GM12878 (cell line): Measurements from ENCODE around the gene PHF8. TPM values are rescaled to one million over a fixed set of nuclear protein-coding genes. Genes with fewer than 3 reads are reported as not detected.
A peak's percentile ranks its signal among the peaks of the same experiment; 100 is the strongest.

Experiments used
- CBX5 ChIP-seq: sonication (generic); IDR thresholded peaks from 2 replicates; pipeline ENCODE4 v1.6.1; 2016; ENCODE audit warnings: low read depth, moderate library complexity, mild to moderate bottlenecking, inconsistent platforms
- CREB1 ChIP-seq: IDR thresholded peaks from 2 replicates; pipeline ENCODE4 v1.6.1; 2012; ENCODE audit warnings: low read depth, mild to moderate bottlenecking, inconsistent platforms
- EP300 ChIP-seq, 2 experiments: fragments of 150-350 bp in 1 of 2; IDR thresholded peaks; 2 replicates each; pipeline ENCODE4 v1.6.1; 2011 to 2012; ENCODE audit warnings: low read depth in 2 of 2, low read length in 2 of 2, borderline replicate concordance in 1 of 2, improper control_type of control experiment in 1 of 2, inconsistent platforms in 1 of 2; ENCODE audit not compliant: control insufficient read depth in 1 of 2
- FOXK2 ChIP-seq: fragments of 450-650 bp; IDR thresholded peaks from 2 replicates; pipeline ENCODE4 v1.6.1; 2017; ENCODE audit warnings: mild to moderate bottlenecking, moderate library complexity
- HDAC2 ChIP-seq: fragments of 200-600 bp; sonication (generic); IDR thresholded peaks from 2 replicates; pipeline ENCODE4 v1.6.1; 2017
- IKZF1 ChIP-seq: fragments of 450-650 bp; conservative IDR thresholded peaks from 2 replicates; pipeline ENCODE4 v1.6.1; 2017; ENCODE audit warnings: antibody characterized with exemption, mild to moderate bottlenecking
- IKZF2 ChIP-seq, 2 experiments: fragments of 450-650 bp; IDR thresholded peaks; 2 replicates each; pipeline ENCODE4 v1.6.1; 2017; ENCODE audit warnings: mild to moderate bottlenecking in 2 of 2, moderate library complexity in 2 of 2
- JUND ChIP-seq: IDR thresholded peaks from 2 replicates; pipeline ENCODE4 v1.6.1; 2012; ENCODE audit warnings: low read depth, mild to moderate bottlenecking, low read length, improper control_type of control experiment, moderate library complexity
- MTA3 ChIP-seq: IDR thresholded peaks from 2 replicates; pipeline ENCODE4 v1.6.1; 2012; ENCODE audit warnings: low read length, inconsistent platforms, borderline replicate concordance
- NFYA ChIP-seq: IDR thresholded peaks from 2 replicates; pipeline ENCODE4 v1.6.1; 2011; ENCODE audit warnings: low read depth, mild to moderate bottlenecking, low read length, improper control_type of control experiment, borderline replicate concordance
- NFYB ChIP-seq: IDR thresholded peaks from 2 replicates; pipeline ENCODE4 v1.6.1; 2011; ENCODE audit warnings: low read depth, mild to moderate bottlenecking, low read length, improper control_type of control experiment, moderate library complexity; ENCODE audit not compliant: insufficient read depth
- SIX5 ChIP-seq: IDR thresholded peaks from 2 replicates; pipeline ENCODE4 v1.6.1; 2011; ENCODE audit warnings: mild to moderate bottlenecking, low read depth, low read length, moderate library complexity; ENCODE audit not compliant: severe bottlenecking
- SP1 ChIP-seq: IDR thresholded peaks from one replicate; pipeline ENCODE4 v1.6.1; 2011; ENCODE audit warnings: low read depth, low read length
- YY1 ChIP-seq: IDR thresholded peaks from 2 replicates; pipeline ENCODE4 v1.6.1; 2011; ENCODE audit warnings: low read depth, mild to moderate bottlenecking, low read length
- ZNF24 ChIP-seq: fragments of 450-650 bp; IDR thresholded peaks from 2 replicates; pipeline ENCODE4 v1.6.1; 2017; ENCODE audit warnings: antibody characterized with exemption, mild to moderate bottlenecking
- ZNF384 ChIP-seq: IDR thresholded peaks from 2 replicates; pipeline ENCODE4 v1.6.1; 2012; ENCODE audit warnings: low read depth, mild to moderate bottlenecking, low read length, improper control_type of control experiment, borderline replicate concordance
- ZNF592 ChIP-seq: fragments of 450-650 bp; IDR thresholded peaks from 2 replicates; pipeline ENCODE4 v1.6.1; 2017; ENCODE audit warnings: mild to moderate bottlenecking, moderate library complexity
- polyA plus RNA-seq, 11 experiments: library from polyadenylated mRNA; depleted of rRNA in 4 of 11; unstranded in 6 of 11; stranded (reverse) in 5 of 11; fragments of >200 nt; fragmentation: Nextera tagmentation in 4 of 11; fragmentation: Illumina TruSeq in 1 of 11; extraction: Ambion mirVana in 4 of 11; extraction: Trizol in 1 of 11; gene quantifications; 1 replicate in 1 of 11; 2 replicates in 10 of 11; pipeline versions ENCODE4 v1.2.1 to v1.2.3, GENCODE V29; 2011 to 2016; ENCODE audit warnings: inconsistent platforms in 2 of 11, missing spikeins in 2 of 11, low read depth in 1 of 11
- total RNA-seq, 4 experiments: library from RNA; depleted of rRNA in 3 of 4; stranded (reverse); fragments of >200 nt in 3 of 4; fragmentation: Illumina TruSeq in 1 of 4; extraction: Trizol in 1 of 4; gene quantifications; 2 replicates each; pipeline versions ENCODE4 v1.2.1 to v1.2.3, GENCODE V29; 2013 to 2021

The PHF8 gene
- total and polyA plus RNA-seq, 10 of the 15 experiments (the other 5 are each of a cell fraction or from before 2014, with no cell fraction given) = 2.4 to 23.7 (median 12.7) TPM

GRCh38 chrX:54044126-54044876 lies at the start of gene PHF8 (continued):
- TF ChIP-seq EP300 (IDR thresholded peaks at IDR 0.05; ENCODE audit: borderline replicate concordance in 1 of 2, control insufficient read depth in 1 of 2, low read depth in 2 of 2, low read length in 2 of 2) (no peak), FOXK2 (peak; percentile 81), IKZF1 (peak; percentile 83), SIX5 (peak; percentile 56), HDAC2 (no peak), ZNF384 (no peak), IKZF2 (IDR thresholded peaks at IDR 0.05) (peak; percentile 68 to 76), NFYB (no peak), ZNF24 (no peak), CBX5 (peak; percentile 88), YY1 (peak; percentile 97), CREB1 (peak; percentile 77), SP1 (no peak), MTA3 (no peak), ZNF592 (peak; percentile 99), NFYA (no peak), JUND (peak; percentile 90)
- TF ChIP-seq, all 136 proteins: peak for 42
